K562 (cell line): ENCODE results near the gene GNRHR.

ENCODE experiments used
- POLR2AphosphoS5 ChIP-seq: IDR thresholded peaks from 2 replicates; pipeline ENCODE4 v1.6.1; 2011; ENCODE audit warnings: mild to moderate bottlenecking, low read depth, low read length, moderate library complexity; ENCODE audit not compliant: control insufficient read depth, insufficient read depth
- TF ChIP-seq, protein P1 (sequence below): fragments of 150-350 bp; conservative IDR thresholded peaks from 2 replicates; pipeline ENCODE4 v1.6.1; 2014; ENCODE audit warnings: low read length

DNA sequence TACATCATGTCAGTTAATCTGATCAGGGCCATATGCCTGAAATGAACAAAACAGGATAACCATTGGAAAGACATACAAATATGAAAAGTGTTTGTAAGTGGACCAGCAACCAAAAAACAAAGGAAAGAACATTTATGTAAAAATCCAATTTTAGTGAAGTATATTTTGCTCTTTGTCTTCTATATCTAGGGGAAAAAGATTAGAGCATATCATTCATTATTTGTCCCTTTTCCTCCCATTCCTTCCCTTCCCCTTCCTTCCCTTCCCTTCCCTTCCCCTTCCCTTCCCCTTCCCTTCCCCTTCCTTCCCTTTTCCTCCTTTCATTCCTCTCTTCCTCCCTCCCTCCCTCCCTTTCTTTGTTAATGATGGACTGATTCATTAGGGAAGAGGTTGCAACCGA lies 1.8 kb upstream of the GNRHR start:
- TF ChIP-seq, protein P1, sequence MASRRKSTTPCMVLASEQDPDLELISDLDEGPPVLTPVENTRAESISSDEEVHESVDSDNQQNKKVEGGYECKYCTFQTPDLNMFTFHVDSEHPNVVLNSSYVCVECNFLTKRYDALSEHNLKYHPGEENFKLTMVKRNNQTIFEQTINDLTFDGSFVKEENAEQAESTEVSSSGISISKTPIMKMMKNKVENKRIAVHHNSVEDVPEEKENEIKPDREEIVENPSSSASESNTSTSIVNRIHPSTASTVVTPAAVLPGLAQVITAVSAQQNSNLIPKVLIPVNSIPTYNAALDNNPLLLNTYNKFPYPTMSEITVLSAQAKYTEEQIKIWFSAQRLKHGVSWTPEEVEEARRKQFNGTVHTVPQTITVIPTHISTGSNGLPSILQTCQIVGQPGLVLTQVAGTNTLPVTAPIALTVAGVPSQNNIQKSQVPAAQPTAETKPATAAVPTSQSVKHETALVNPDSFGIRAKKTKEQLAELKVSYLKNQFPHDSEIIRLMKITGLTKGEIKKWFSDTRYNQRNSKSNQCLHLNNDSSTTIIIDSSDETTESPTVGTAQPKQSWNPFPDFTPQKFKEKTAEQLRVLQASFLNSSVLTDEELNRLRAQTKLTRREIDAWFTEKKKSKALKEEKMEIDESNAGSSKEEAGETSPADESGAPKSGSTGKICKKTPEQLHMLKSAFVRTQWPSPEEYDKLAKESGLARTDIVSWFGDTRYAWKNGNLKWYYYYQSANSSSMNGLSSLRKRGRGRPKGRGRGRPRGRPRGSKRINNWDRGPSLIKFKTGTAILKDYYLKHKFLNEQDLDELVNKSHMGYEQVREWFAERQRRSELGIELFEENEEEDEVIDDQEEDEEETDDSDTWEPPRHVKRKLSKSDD, result no peak
- TF ChIP-seq POLR2AphosphoS5, result no peak
